Activated CD8-positive, alpha-beta memory T cell treated with anti-CD3 and anti-CD28 coated beads for 36 hours (primary cell): Measurements from ENCODE around the gene C3. TPM values are rescaled to one million over a fixed set of nuclear protein-coding genes. Genes with fewer than 3 reads are reported as not detected.
"Not testable (repeated sequence)": the region's sequence is repeated elsewhere in the genome, so short reads cannot be mapped to it uniquely, and the experiment has no call there.

Experiments
- CTCF ChIA-PET: fragments of 350-600 bp; sonication (Branson Sonifier 250); formaldehyde crosslinking; loops from one replicate; lab custom pipeline; 2021; ENCODE audit warnings: antibody characterized with exemption; lab: Charles Lee
- POLR2A ChIA-PET: fragments of 350-600 bp; sonication (Branson Sonifier 250); formaldehyde crosslinking; loops from one replicate; lab custom pipeline; 2021; ENCODE audit warnings: antibody characterized with exemption; lab: Charles Lee
- total RNA-seq, 2 experiments: library from RNA; stranded (reverse); gene quantifications; one replicate each; pipeline ENCODE4 v1.2.3, GENCODE V29; 2021

C3 gene
- total RNA-seq = under 1 TPM; 0.74 to 0.88 TPM

- ChIA-PET POLR2A (no interaction called here), CTCF (no interaction called here)
These were observed at the start of gene C3 for GRCh38 chr19:6720369-6721137. Gene C3, minus strand, starts transcription at chr19:6720650. Its CDS starts 61 bp downstream, at chr19:6720589.

- ChIA-PET POLR2A (interaction anchor here (0.5 to 0.6 kb wide), 3 partner anchors 35 to 538 kb away, joined by 3 to 10 read pairs (median 3); no protein-coding TSS in a partner anchor), CTCF (interaction anchor here (1.4 to 3.0 kb wide), 4 partner anchors 31 to 252 kb away, joined by 3 to 12 read pairs (median 7); no protein-coding TSS in a partner anchor)
These were observed 48.7 kb upstream of the C3 start for GRCh38 chr19:6769006-6769619.

GRCh38 chr19:6768236-6768785, 47.9 kb upstream of the C3 start:
- ChIA-PET POLR2A (interaction anchor here (0.5 to 1.0 kb wide), 4 partner anchors 34 to 114 kb away, joined by 3 to 6 read pairs (median 3); no protein-coding TSS in a partner anchor), CTCF (interaction anchor here (0.7 to 3.0 kb wide), 7 partner anchors 30 to 251 kb away, joined by 3 to 12 read pairs (median 3); no protein-coding TSS in a partner anchor)

- ChIA-PET CTCF (interaction anchor here (0.7 to 3.0 kb wide), 7 partner anchors 29 to 251 kb away, joined by 3 to 12 read pairs (median 3); no protein-coding TSS in a partner anchor), POLR2A (interaction anchor here (0.9 to 1.0 kb wide), 2 partner anchors 35 to 113 kb away, joined by 3 to 6 read pairs; no protein-coding TSS in a partner anchor)
These were observed 47.1 kb upstream of the C3 start, which contains the start of gene SH2D3A for GRCh38 chr19:6767357-6768235. Gene SH2D3A, minus strand, starts transcription at chr19:6767435. Its CDS starts 3,687 bp downstream, at chr19:6763748.

- CTCF ChIA-PET = interaction anchor here (0.8 to 2.3 kb wide), 3 partner anchors 34 to 250 kb away, joined by 3 to 9 read pairs (median 7); no protein-coding TSS in a partner anchor
- POLR2A ChIA-PET = interaction anchor here (0.6 kb wide), 1 partner anchor 855 kb away, joined by 3 read pairs; no protein-coding TSS in a partner anchor
These were observed 46.6 kb upstream of the C3 start for GRCh38 chr19:6767081-6767356.

GRCh38 chr19:6766357-6767080, 46.1 kb upstream of the C3 start:
- ChIA-PET POLR2A (interaction anchor here (0.6 kb wide), 1 partner anchor 854 kb away, joined by 3 read pairs; no protein-coding TSS in a partner anchor), CTCF (interaction anchor here (0.8 kb wide), 1 partner anchor 250 kb away, joined by 3 read pairs; no protein-coding TSS in a partner anchor)

- CTCF ChIA-PET = no interaction called here
- POLR2A ChIA-PET = interaction anchor here (1.2 kb wide), 1 partner anchor 8 kb away, joined by 3 read pairs; no protein-coding TSS in a partner anchor
These were observed 45.4 kb upstream of the C3 start for GRCh38 chr19:6765738-6766356.

- CTCF ChIA-PET = not testable (repeated sequence)
These were observed 41.9 kb upstream of the C3 start for GRCh38 chr19:6762253-6762797.

GRCh38 chr19:6761053-6761676, 40.7 kb upstream of the C3 start:
- ChIA-PET CTCF (interaction anchor here (1.4 kb wide), 1 partner anchor 53 kb away, joined by 3 read pairs; no protein-coding TSS in a partner anchor), POLR2A (no interaction called here)

More at GRCh38 chr19:6762253-6762797, 41.9 kb upstream of the C3 start:
- POLR2A ChIA-PET = interaction anchor here (0.6 kb wide), 1 partner anchor 16 kb away, joined by 4 read pairs; no protein-coding TSS in a partner anchor

GRCh38 chr19:6760606-6761005, 40.2 kb upstream of the C3 start:
- ChIA-PET CTCF (interaction anchor here (1.4 kb wide), 1 partner anchor 53 kb away, joined by 3 read pairs; no protein-coding TSS in a partner anchor), POLR2A (no interaction called here)

GRCh38 chr19:6754653-6755463, 34.4 kb upstream of the C3 start:
- POLR2A ChIA-PET = no interaction called here
- CTCF ChIA-PET = no interaction called here

- ChIA-PET CTCF (interaction anchor here (1.4 to 1.8 kb wide), 2 partner anchors 19 to 105 kb away, joined by 4 to 5 read pairs; partner anchors contain the start of gene VAV1), POLR2A (no interaction called here)
These were observed 33.7 kb upstream of the C3 start for GRCh38 chr19:6754136-6754535.

- ChIA-PET POLR2A (interaction anchor here (0.5 kb wide), 1 partner anchor 10 kb away, joined by 4 read pairs; no protein-coding TSS in a partner anchor), CTCF (interaction anchor here (0.6 to 1.8 kb wide), 4 partner anchors 19 to 392 kb away, joined by 3 to 8 read pairs (median 4); partner anchors contain the start of genes CLPP and VAV1)
These were observed 33.0 kb upstream of the C3 start for GRCh38 chr19:6753178-6754031.
